Smooth muscle cell (in vitro differentiated cells): ENCODE results near the gene MYBPH. TPM values are rescaled to one million over a fixed set of nuclear protein-coding genes. Genes with fewer than 3 reads are reported as not detected.

ENCODE experiments used
- DNase-seq: peaks from one replicate; lab custom pipeline; 2025; ENCODE audit not compliant: unreplicated experiment; lab: John Stamatoyannopoulos, UW
- H2AFZ ChIP-seq: fragments of 200-600 bp; sonication (generic); 2 replicates; pipeline ENCODE4 v1.6.0; 2016; ENCODE audit warnings: antibody characterized with exemption, low read depth, mild to moderate bottlenecking
- H3F3A ChIP-seq: fragments of 200-600 bp; sonication (generic); 2 replicates; pipeline ENCODE4 v1.6.0; 2017; ENCODE audit warnings: antibody characterized with exemption, low read depth
- H3K27ac ChIP-seq: fragments of 200-600 bp; sonication (generic); 2 replicates; pipeline ENCODE4 v1.5.1; 2016; ENCODE audit warnings: low read depth, mild to moderate bottlenecking
- H3K27me3 ChIP-seq: fragments of 200-600 bp; sonication (generic); 2 replicates; pipeline ENCODE4 v1.6.1; 2016; ENCODE audit warnings: low read depth, mild to moderate bottlenecking
- H3K36me3 ChIP-seq: fragments of 200-600 bp; sonication (generic); 2 replicates; pipeline ENCODE4 v1.5.1; 2016; ENCODE audit warnings: low read depth
- H3K4me1 ChIP-seq: fragments of 200-600 bp; sonication (generic); 2 replicates; pipeline ENCODE4 v1.5.1; 2016; ENCODE audit warnings: low read depth
- H3K4me2 ChIP-seq: fragments of 200-600 bp; sonication (generic); 2 replicates; pipeline ENCODE4 v1.6.0; 2016; ENCODE audit warnings: mild to moderate bottlenecking
- H3K4me3 ChIP-seq: fragments of 200-600 bp; sonication (generic); 2 replicates; pipeline ENCODE4 v1.5.1; 2016; ENCODE audit warnings: mild to moderate bottlenecking
- H3K79me2 ChIP-seq: fragments of 200-600 bp; sonication (generic); 2 replicates; pipeline ENCODE4 v1.6.0; 2016; ENCODE audit warnings: low read depth, mild to moderate bottlenecking
- H3K9ac ChIP-seq: fragments of 200-600 bp; sonication (generic); 2 replicates; pipeline ENCODE4 v1.6.0; 2016; ENCODE audit warnings: low read depth
- H3K9me3 ChIP-seq: fragments of 200-600 bp; sonication (generic); replicated peaks from 2 replicates; pipeline ENCODE4 v1.5.1; 2016; ENCODE audit warnings: low read depth
- H4K20me1 ChIP-seq: fragments of 200-600 bp; sonication (generic); 2 replicates; pipeline ENCODE4 v1.6.0; 2016; ENCODE audit warnings: low read depth
- WGBS: methylation state at CpG from one replicate; pipeline ENCODE4 v1.1.7; 2016; ENCODE audit warnings: low lambda C conversion rate; 5-methylcytosine and 5-hydroxymethylcytosine counted together
- polyA plus RNA-seq: library from polyadenylated mRNA; unstranded; fragments of >200 nt; fragmentation: Nextera tagmentation; extraction: Ambion mirVana; gene quantifications from 2 replicates; pipeline ENCODE4 v1.2.1, GENCODE V29; 2016
- total RNA-seq: library from RNA; depleted of rRNA; stranded (reverse); fragments of >200 nt; gene quantifications from 2 replicates; pipeline ENCODE4 v1.2.3, GENCODE V29; 2014
- TF ChIP-seq, protein P1 (sequence below): fragments of 200-600 bp; sonication (generic); IDR thresholded peaks from 2 replicates; pipeline ENCODE4 v1.5.1; 2017; ENCODE audit warnings: borderline replicate concordance, mild to moderate bottlenecking, antibody characterized with exemption; ENCODE audit not compliant: insufficient read depth, poor library complexity, severe bottlenecking

The MYBPH gene
- total and polyA plus RNA-seq, 2 experiments from 2014 or later = 0.67 to 1.7 TPM

DNA sequence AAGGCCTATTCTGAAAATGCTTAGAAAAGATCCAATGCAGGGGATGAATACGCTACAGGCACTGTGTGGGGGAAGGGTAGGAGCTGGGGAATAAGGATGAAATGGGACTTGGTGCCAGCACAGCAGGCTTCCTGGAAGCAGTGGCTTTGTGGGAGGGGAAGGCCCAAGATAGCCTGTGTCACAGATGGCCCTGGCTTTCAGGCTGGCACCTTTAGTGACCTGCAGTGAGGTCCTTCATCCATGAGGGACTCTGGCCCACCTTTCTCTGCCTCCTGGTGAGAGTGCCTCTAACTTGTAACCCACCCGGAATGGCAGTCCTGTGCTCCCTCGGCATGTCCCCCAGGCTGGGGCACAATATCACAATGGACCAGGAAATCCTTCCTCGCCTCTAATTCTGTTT lies 10.0 kb upstream of the MYBPH start:
- 83% methylated on average over 4 of the region's 4 CpGs for WGBS
- no peaks in the 10 kb centered on the region for H3K79me2 ChIP-seq
- no peaks in the 10 kb centered on the region for H3K27me3 ChIP-seq
- no peak overlapping the region for H2AFZ ChIP-seq
- no peaks in the 10 kb centered on the region for H3K36me3 ChIP-seq
- peaks cover 12% of the 10 kb centered on the region for H3F3A ChIP-seq
- no peaks in the 10 kb centered on the region for H4K20me1 ChIP-seq
- DNase-seq = no peak
- H3K4me2 ChIP-seq = no peak overlapping the region
- H3K4me1 ChIP-seq = peaks cover 38% of the 10 kb centered on the region
- H3K4me3 ChIP-seq = no peak overlapping the region
- no peak overlapping the region for H3K27ac ChIP-seq
- H3K9ac ChIP-seq = no peak overlapping the region
- TF ChIP-seq, protein P1, sequence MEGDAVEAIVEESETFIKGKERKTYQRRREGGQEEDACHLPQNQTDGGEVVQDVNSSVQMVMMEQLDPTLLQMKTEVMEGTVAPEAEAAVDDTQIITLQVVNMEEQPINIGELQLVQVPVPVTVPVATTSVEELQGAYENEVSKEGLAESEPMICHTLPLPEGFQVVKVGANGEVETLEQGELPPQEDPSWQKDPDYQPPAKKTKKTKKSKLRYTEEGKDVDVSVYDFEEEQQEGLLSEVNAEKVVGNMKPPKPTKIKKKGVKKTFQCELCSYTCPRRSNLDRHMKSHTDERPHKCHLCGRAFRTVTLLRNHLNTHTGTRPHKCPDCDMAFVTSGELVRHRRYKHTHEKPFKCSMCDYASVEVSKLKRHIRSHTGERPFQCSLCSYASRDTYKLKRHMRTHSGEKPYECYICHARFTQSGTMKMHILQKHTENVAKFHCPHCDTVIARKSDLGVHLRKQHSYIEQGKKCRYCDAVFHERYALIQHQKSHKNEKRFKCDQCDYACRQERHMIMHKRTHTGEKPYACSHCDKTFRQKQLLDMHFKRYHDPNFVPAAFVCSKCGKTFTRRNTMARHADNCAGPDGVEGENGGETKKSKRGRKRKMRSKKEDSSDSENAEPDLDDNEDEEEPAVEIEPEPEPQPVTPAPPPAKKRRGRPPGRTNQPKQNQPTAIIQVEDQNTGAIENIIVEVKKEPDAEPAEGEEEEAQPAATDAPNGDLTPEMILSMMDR = no peak
- H3K9me3 ChIP-seq = no peaks in the 10 kb centered on the region

DNA sequence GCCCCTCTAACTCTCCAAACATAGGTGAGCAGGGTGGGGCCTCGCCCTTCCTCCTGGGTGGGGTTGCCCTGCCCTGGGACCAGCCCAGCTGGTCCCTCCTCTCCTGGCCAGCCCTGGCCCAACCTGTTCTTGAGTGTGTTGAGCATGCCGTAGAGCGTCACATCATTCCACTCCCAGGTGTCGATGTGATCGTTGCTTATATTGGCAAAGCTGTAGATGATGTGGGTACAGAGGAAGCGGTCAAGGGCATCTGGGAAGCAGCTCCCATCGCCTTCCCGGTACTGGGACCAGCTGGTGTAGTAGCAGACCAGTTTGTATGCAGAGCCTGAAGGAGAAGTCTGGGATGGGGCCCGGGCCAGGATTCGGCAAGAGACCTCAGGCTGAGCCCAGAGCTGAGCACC lies 9.4 kb upstream of the MYBPH start:
- Histone ChIP-seq H3K4me3 (no peak overlapping the region), H3K79me2 (no peaks in the 10 kb centered on the region), H4K20me1 (no peaks in the 10 kb centered on the region), H3K27me3 (no peaks in the 10 kb centered on the region), H2AFZ (no peak overlapping the region), H3K4me2 (no peak overlapping the region), H3K9me3 (no peaks in the 10 kb centered on the region), H3K4me1 (peaks cover 38% of the 10 kb centered on the region), H3K36me3 (no peaks in the 10 kb centered on the region), H3K27ac (no peak overlapping the region), H3F3A (peaks cover 7% of the 10 kb centered on the region), H3K9ac (no peak overlapping the region)
- 94% methylated on average over 10 of the region's 10 CpGs for WGBS
- no peak for DNase-seq
- TF ChIP-seq, protein P1 = no peak

GRCh38 chr1:203184467-203184866 lies 8.8 kb upstream of the MYBPH start:
- no peaks in the 10 kb centered on the region for H4K20me1 ChIP-seq
- no peak for DNase-seq
- no peak overlapping the region for H3K4me3 ChIP-seq
- H3K27me3 ChIP-seq = no peaks in the 10 kb centered on the region
- no peaks in the 10 kb centered on the region for H3K79me2 ChIP-seq
- H3F3A ChIP-seq = peaks cover 7% of the 10 kb centered on the region
- 89% methylated on average over 4 of the region's 4 CpGs for WGBS
- H3K4me1 ChIP-seq = peaks cover 38% of the 10 kb centered on the region
- H3K9ac ChIP-seq = no peak overlapping the region
- no peaks in the 10 kb centered on the region for H3K9me3 ChIP-seq
- H3K27ac ChIP-seq = no peak overlapping the region
- no peak overlapping the region for H3K4me2 ChIP-seq
- H2AFZ ChIP-seq = no peak overlapping the region
- no peaks in the 10 kb centered on the region for H3K36me3 ChIP-seq
- TF ChIP-seq, protein P1 = no peak

DNA sequence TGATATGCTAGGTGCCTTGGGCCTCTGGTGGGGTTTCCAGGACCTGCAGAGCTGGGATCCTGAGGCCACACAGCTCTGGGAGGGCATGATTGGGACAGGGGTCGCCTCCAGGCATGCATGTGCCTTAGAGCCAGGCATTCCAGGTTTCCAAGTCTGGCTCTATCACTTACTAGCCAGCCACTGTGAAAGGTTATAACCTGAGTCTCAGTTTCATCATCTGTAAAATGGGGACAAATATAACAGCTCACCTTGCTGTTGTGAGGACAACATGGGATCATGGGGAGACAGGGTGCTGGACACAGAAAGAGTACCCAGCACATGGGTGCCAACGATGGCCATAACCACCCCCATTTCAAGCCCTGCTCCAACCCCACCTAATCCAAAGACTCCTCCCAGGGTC lies 8.2 kb upstream of the MYBPH start:
- H3K27me3 ChIP-seq = no peaks in the 10 kb centered on the region
- peaks cover 7% of the 10 kb centered on the region for H3F3A ChIP-seq
- no peak overlapping the region for H2AFZ ChIP-seq
- no peaks in the 10 kb centered on the region for H4K20me1 ChIP-seq
- H3K4me3 ChIP-seq = no peak overlapping the region
- H3K4me1 ChIP-seq = peaks cover 40% of the 10 kb centered on the region
- WGBS = 86% methylated on average over 2 of the region's 2 CpGs
- TF ChIP-seq, protein P1 = no peak
- H3K27ac ChIP-seq = no peak overlapping the region
- H3K36me3 ChIP-seq = no peaks in the 10 kb centered on the region
- no peak overlapping the region for H3K4me2 ChIP-seq
- no peak for DNase-seq
- H3K9ac ChIP-seq = no peak overlapping the region
- no peaks in the 10 kb centered on the region for H3K79me2 ChIP-seq
- no peaks in the 10 kb centered on the region for H3K9me3 ChIP-seq
